SK-N-MC (cell line): ENCODE data around the gene IFNA5.

ENCODE experiments used
- EZH2 ChIP-seq: fragments of 200-600 bp; sonication (generic); IDR thresholded peaks from one replicate; pipeline ENCODE4 v1.6.1; 2017; ENCODE audit warnings: antibody characterized with exemption
- POLR2AphosphoS5 ChIP-seq: IDR thresholded peaks from 2 replicates; pipeline ENCODE4 v1.6.1; 2012; ENCODE audit warnings: mild to moderate bottlenecking, low read depth, low read length, borderline replicate concordance

DNA sequence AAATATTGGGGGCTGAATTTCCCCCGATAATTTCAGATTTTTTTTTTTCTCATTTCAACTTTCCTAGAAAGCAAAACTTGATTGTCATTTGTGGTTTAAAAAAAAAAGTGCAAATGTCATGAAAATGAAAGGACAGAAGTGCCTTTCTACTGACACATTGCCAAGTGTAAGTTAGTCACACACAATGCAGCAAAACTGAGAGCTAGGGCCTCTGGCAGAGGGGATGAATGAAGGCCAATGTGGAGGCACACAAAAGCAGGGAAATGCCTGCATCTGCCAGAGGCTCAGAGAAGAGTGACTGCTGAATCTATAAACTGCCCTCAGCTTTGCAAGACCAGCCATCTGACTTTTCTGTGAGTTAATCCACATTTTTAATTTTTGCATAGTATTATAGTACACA lies 6.8 kb upstream of the IFNA5 start:
- no peak for TF ChIP-seq EZH2
- no peak for TF ChIP-seq POLR2AphosphoS5
